ENCODE measurements around the gene ADAMTS20.
"Not testable (repeated sequence)": the region's sequence is repeated elsewhere in the genome, so short reads cannot be mapped to it uniquely, and the experiment has no call there.

ADAMTS20 gene

DNA sequence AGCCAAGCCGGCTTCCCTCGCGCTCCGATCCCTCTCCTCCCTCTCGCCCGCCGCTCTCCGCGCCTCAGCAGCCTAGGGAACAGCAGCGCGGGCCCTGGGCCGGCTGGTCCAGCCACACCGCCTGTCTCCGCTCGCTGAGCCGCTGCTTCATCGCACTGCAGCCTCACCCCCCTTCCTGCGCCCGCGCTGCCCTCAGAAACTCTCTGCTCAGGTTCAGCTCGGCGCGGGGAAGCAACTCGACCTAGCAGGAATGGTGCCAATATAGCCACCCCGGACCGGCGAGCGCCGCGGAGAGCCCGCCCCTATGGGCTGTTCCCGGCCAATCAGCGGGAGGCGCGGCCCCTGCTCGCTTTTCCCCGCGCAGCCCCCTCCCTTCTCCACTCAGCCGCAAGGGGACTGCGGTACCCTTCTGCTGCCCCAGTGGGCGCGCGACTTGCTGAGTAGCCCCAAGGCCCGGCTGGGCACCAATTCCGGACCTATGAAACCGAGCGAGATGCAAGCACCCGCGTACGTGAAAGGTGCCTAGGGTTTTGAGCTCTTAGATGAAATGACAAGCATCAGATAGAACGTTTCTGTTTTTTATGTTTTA is at the start of gene ADAMTS20:
Gene ADAMTS20, minus strand, starts transcription at position 233 of the 589 bp plus-strand sequence. CDS start 282 bp downstream, outside the sequence.
- DNase-seq = no peak

DNA sequence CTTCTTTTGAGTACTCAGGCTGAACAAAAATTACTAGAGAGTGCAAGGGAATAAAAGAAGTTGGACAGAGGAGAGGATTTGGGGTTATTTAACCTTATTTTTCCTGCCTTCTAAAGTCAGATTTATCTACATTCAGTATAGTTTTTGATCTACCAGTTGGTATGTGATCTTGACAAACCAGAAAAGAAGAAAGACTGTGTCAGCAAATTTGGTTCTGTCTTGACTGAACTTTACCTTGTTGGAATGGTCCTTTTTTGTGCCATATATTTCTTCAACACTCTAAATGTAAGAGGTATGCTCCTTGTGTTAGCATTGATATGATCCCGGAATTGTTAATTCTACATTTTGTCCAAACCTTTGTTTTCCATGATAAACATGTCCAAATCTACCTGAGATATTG is 47.7 kb upstream of the ADAMTS20 start:
- no peak for DNase-seq

DNA sequence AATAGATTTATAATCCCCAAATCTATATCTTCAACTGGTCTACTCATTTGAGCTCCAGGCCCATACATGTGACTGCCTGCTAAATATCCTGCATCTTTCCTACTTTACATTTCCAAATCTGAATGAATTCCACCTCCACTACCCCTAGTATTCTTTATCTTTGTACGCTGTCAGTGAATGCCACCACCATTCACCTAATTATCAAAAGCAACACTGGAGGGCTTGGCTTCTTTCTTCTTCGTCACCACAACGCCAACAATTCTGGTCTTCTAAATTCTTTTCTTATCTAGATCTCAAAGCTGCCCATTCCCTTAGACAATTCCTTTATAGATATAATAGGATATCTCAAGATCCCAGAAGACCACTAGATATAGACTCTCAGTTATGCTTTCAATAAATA is 47.1 kb upstream of the ADAMTS20 start:
- no peak for DNase-seq

- no peak for DNase-seq
Observed at GRCh38 chr12:43590307-43590706, 38.3 kb upstream of the ADAMTS20 start.

DNA sequence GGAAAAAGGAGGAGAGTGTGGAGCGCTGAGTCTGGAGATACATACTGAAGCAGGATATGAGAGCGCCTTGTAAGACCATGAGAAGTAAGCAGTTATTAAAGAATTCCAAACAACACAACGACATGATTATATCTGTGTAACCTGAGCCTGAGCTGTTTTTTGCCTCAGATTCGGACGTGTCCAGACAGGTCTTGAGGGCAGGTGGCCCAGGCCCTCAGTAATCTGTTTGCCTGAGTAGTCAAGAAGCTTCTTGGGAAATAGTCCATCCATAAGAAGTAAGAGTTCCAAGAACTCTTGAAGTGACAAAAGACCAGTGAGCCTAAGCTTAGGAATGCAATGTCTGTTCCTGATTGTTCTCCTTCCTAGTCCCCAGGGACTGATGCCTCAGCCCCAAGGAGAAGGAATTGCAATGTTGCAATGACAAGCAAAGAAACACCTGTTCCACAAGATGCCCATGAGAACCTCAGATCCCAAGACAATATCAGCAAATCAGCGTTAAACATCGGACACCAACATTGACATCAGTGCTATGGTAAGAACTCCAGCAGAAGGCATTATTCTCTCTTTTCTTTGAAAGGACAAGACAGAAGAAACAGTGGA is 34.7 kb upstream of the ADAMTS20 start:
- no peak for DNase-seq

DNA sequence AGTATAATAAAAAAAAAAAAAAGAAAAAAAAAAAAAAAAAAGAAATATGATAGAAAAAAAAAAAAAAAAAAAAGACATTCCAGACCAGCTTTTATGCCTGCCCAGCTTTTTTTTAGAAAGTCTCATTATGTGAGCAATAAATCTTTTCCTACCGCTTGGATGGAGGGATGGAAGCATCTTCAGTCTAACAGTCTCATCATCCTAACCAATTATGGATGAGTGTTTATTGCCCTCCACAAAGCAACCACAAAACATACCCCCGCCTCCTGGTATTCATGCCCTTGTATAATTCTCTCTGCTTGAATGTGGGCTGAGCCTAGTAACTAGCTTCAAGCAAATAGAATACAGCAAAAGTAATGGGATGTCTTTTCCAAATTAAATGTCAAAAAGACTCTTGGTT is 33.7 kb upstream of the ADAMTS20 start:
- DNase-seq = no peak

- DNase-seq = no peak
Observed at GRCh38 chr12:43580601-43581000, 28.6 kb upstream of the ADAMTS20 start.

DNA sequence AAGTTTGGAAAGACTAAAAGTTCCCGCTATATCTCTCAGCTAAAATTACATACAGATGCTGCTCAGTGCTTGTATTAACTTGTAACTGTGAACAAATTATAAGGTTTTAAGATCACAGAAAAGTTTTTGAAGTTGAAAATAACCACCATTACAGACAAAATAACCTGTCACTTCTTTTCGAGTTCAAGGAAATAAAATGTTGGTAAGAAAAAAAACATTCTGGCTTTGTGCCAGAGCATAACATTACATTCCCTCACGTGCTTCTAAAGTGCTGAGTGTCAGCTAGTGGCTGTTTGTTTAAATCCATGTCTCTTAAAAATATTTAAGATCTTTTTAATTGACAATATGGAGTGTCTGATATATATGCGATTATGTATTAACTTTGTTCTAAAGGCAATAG is 27.2 kb upstream of the ADAMTS20 start:
- no peak for DNase-seq

- DNase-seq = no peak
Observed at GRCh38 chr12:43578782-43579181, 26.8 kb upstream of the ADAMTS20 start.

DNA sequence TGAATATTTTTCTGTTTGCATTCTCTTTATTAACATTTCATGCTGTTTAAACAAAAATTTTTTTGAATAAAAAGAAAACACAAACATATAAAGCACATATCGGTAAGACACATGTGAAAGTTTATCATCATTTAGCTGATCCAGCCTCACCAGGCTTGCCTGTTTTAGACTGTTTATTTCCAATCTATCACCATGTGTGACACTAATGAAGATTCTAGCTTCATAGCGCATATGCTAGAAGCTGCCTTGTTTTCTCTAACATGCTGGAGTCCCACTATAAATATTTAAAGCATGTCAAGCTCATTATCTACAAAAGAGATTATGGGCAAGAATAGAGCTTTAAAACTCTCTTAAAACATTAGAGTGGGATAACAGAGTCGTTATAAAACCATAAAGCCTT is 25.4 kb upstream of the ADAMTS20 start:
- no peak for DNase-seq

DNA sequence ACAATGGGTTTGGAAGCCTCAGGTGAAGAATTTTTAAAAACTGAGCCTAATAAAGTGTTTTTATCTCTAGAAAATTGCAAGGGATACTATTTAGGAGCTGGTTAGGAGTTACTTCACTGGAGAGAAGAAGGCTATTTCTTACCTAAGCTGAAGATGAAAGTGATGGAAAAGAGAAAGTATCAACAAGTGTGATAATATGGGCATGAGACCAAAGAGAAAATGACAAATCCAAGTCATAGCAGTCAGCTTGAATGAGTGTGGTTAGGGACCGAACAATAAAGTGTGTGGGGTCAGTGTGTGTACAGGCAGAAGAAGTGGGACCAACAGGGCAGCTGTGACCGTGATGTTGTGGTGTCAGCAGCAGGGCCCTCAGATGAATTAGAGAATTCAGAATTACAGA is 24.2 kb upstream of the ADAMTS20 start:
- DNase-seq = no peak

DNA sequence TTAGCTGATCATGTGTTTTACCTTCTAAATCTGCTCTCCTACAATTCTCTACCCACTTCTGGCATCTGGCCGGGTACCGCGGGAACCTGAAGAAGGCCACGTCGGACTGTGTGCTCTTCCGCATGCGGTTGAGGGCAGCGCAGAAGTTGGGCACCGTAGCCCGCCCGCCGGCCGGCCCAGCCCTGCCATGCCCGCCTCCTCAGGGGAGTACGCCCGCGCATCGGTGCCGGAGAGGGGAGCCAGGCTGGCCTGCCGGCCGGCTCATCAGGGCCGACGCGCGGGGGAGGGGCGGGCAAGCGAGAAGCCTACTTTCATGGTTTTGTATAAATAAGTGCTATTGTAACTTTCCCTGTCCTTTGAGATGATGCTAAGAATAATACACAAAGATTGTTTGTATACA is 19.9 kb upstream of the ADAMTS20 start:
- DNase-seq = no peak

GRCh38 chr12:43556057-43556456 is 4.1 kb upstream of the ADAMTS20 start:
- DNase-seq = no peak

GRCh38 chr12:43551279-43551970 is 578 bp downstream of the ADAMTS20 start:
- no peak for DNase-seq

- no peak for DNase-seq
Observed at GRCh38 chr12:43550831-43551271, 1.2 kb downstream of the ADAMTS20 start.

DNA sequence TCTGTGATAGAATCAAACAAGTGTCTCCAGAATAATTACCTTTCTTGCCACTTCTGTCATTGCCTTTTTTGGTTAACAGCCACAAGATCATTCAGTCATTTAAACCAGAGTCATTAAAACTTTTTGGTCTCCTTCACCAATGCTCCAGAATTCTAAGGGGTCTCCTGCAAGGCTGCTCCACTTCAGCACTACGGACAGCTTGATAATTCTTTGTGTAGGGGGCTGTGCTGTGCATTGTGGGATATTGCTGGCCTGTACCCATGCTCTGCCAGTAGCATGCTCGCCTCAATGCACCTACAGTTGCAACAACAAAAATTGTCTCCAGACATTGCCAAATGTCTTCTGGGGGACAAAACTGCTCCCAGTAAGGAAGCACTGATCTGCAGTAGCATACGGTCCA is 7.3 kb downstream of the ADAMTS20 start:
- DNase-seq = no peak

- no peak for DNase-seq
Observed at GRCh38 chr12:43540470-43540869, 11.5 kb downstream of the ADAMTS20 start.

GRCh38 chr12:43537675-43538074 is 14.3 kb downstream of the ADAMTS20 start:
- not testable (repeated sequence) for DNase-seq

DNA sequence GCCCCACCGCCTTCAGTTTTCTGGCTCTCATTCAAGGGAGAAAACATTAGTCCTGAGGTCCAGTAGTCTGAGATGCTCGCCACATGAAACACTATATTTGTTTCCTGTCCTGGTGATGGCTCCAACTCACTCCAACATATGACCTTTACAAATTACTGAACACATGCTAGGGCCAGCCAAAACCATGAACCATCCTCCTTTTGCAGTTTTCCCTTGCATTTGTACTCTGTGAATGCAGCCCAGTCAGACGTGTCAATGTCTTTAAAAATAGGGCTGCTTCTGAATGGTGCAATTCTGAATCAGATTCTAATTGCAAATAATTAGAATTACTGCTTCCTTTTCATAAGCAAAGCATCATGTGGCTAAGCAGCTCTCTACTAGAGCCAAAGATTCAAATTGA is 36.0 kb downstream of the ADAMTS20 start:
- no peak for DNase-seq

DNA sequence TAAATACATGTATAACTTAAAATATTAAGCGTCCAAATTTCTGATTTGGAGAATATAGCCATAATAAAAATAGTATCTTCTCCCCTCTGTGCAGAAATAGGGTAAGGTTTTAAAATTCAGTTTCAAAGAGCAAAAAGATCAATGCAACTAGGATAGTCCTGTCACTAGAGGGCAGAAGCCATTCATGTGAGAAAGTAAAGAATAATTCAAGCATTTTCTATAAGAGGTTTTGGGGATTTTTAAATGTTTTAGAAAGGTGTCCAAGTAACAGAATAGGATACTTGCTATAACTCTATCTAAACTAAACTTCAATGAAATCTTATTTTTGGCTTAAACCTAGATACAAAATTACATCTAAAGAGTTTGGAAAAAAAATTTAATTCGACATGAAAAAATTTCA is 50.3 kb downstream of the ADAMTS20 start:
- no peak for DNase-seq

GRCh38 chr12:43493261-43493797 is 58.7 kb downstream of the ADAMTS20 start:
- no peak for DNase-seq

- no peak for DNase-seq
Observed at GRCh38 chr12:43482311-43483085, 69.5 kb downstream of the ADAMTS20 start.

DNA sequence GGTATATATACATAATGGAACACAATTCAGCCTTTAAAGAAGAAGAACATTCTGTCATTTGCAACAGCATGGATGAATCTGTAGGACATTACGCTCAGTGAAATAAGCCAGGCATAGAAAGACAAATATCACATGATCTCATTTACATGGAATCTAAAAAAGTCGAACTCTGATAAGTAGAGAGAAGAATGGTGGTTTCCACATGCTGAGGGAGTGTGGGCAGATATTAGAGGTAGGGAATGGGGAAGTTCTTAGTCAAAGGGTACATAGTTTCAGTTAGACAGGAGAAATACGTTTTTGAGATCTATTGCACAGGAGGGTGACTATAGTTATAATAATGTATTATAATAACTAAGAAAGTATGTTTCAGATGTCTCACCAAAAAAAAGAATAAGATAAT is 71.4 kb downstream of the ADAMTS20 start:
- no peak for DNase-seq
